ENCODE data around the gene PTPRD.

The PTPRD gene

GRCh38 chr9:8477450-8477849 lies 2135.4 kb downstream of the PTPRD start:
- TF ChIP-seq ZNF37A (tag by site-specific recombination; IDR thresholded peaks at IDR 0.05) (no peak), SCRT1 (tag by site-specific recombination; IDR thresholded peaks at IDR 0.05; ENCODE audit: borderline replicate concordance) (no peak), ZNF223 (tag by site-specific recombination; IDR thresholded peaks at IDR 0.05) (no peak), ZNF335 (tag by site-specific recombination; conservative IDR thresholded peaks at IDR 0.05) (no peak)
- H3K4me1 ChIP-seq (ENCODE audit: control insufficient read depth, insufficient read depth, low read length), result no peaks in the 10 kb centered on the region
- H3K9me3 ChIP-seq (ENCODE audit: control insufficient read depth, insufficient read depth, low read depth, low read length), result no peaks in the 10 kb centered on the region
- no peaks in the 10 kb centered on the region for H3K36me3 ChIP-seq (ENCODE audit: control insufficient read depth in 2 of 2, insufficient read depth in 1 of 2, low read length in 2 of 2)
- no peak overlapping the region for H3K4me3 ChIP-seq (ENCODE audit: low read depth, low read length)
- CTCF ChIA-PET, result interaction anchor here (0.7 kb wide), 1 partner anchor 12 kb away, joined by 4 read pairs; no protein-coding TSS in a partner anchor
- H3K27ac ChIP-seq (ENCODE audit: extremely low read depth, low read depth, low read length), result no peak overlapping the region
- POLR2A ChIA-PET, result no interaction called here

- no peak overlapping the region for H3K4me3 ChIP-seq (ENCODE audit: low read depth, low read length)
- no peaks in the 10 kb centered on the region for H3K36me3 ChIP-seq (ENCODE audit: control insufficient read depth in 2 of 2, insufficient read depth in 1 of 2, low read length in 2 of 2)
- CTCF ChIA-PET, result no interaction called here
- TF ChIP-seq ZIC2 (tag by site-specific recombination; IDR thresholded peaks at IDR 0.05), result no peak
- no peak for TF ChIP-seq ZNF514 (tag by site-specific recombination; IDR thresholded peaks at IDR 0.05)
- TF ChIP-seq ATF2 (tag by site-specific recombination; IDR thresholded peaks at IDR 0.05; ENCODE audit: low read depth), result no peak
- no peak for TF ChIP-seq ZNF658 (tag by site-specific recombination; IDR thresholded peaks at IDR 0.05)
- TF ChIP-seq ZNF133 (tag by site-specific recombination; IDR thresholded peaks at IDR 0.05), result no peak
- TF ChIP-seq REST (tag by site-specific recombination; IDR thresholded peaks at IDR 0.05), result no peak
- no peak for TF ChIP-seq WT1 (tag by site-specific recombination; IDR thresholded peaks at IDR 0.05)
- TF ChIP-seq ZNF416 (tag by site-specific recombination; IDR thresholded peaks at IDR 0.05), result no peak
- no peak for TF ChIP-seq ZNF645 (tag by site-specific recombination; IDR thresholded peaks at IDR 0.05)
- no peak for TF ChIP-seq ZNF704 (tag by site-specific recombination; IDR thresholded peaks at IDR 0.05)
- TF ChIP-seq ZNF677 (tag by site-specific recombination; IDR thresholded peaks at IDR 0.05), result no peak
- TF ChIP-seq ZNF157 (tag by site-specific recombination; IDR thresholded peaks at IDR 0.05), result no peak
- no peak for TF ChIP-seq ZNF76 (tag by site-specific recombination; IDR thresholded peaks at IDR 0.05; ENCODE audit: borderline replicate concordance, low read depth)
- TF ChIP-seq ZNF549 (tag by site-specific recombination; IDR thresholded peaks at IDR 0.05), result no peak
- no peak for TF ChIP-seq ZNF521 (tag by site-specific recombination; IDR thresholded peaks at IDR 0.05)
- no peak for TF ChIP-seq ZBTB6 (tag by site-specific recombination; IDR thresholded peaks at IDR 0.05)
- TF ChIP-seq ZNF169 (tag by site-specific recombination; IDR thresholded peaks at IDR 0.05), result no peak
- no peak for TF ChIP-seq ZNF292 (tag by site-specific recombination; IDR thresholded peaks at IDR 0.05; ENCODE audit: borderline replicate concordance, low read depth)
- no peak for TF ChIP-seq ZNF391 (tag by site-specific recombination; IDR thresholded peaks at IDR 0.05; ENCODE audit: borderline replicate concordance, low read depth)
- TF ChIP-seq ZNF354C (tag by site-specific recombination; IDR thresholded peaks at IDR 0.05; ENCODE audit: borderline replicate concordance, low read depth), result no peak
- H3K4me1 ChIP-seq (ENCODE audit: control insufficient read depth, insufficient read depth, low read length), result no peaks in the 10 kb centered on the region
- H3K27ac ChIP-seq (ENCODE audit: extremely low read depth, low read depth, low read length), result no peak overlapping the region
- no peaks in the 10 kb centered on the region for H3K9me3 ChIP-seq (ENCODE audit: control insufficient read depth, insufficient read depth, low read depth, low read length)
- POLR2A ChIA-PET, result no interaction called here
Measured at GRCh38 chr9:8474937-8475336, 2137.9 kb downstream of the PTPRD start.
